ENCODE measurements around the gene NRG3.

The NRG3 gene

GRCh38 chr10:82394122-82394521 is 519.1 kb downstream of the NRG3 start:
- DNase-seq (ENCODE audit: low read depth), result no peak

GRCh38 chr10:82394987-82395386 is 520.0 kb downstream of the NRG3 start:
- DNase-seq (ENCODE audit: low read depth), result no peak

GRCh38 chr10:82396886-82397285 is 521.9 kb downstream of the NRG3 start:
- no peak for DNase-seq (ENCODE audit: low read depth)

- DNase-seq (ENCODE audit: low read depth), result no peak
These were observed 522.9 kb downstream of the NRG3 start for GRCh38 chr10:82397854-82398253.

- DNase-seq (ENCODE audit: low read depth), result no peak
These were observed 524.9 kb downstream of the NRG3 start for GRCh38 chr10:82399850-82400249.

GRCh38 chr10:82400841-82401240 is 525.8 kb downstream of the NRG3 start:
- DNase-seq (ENCODE audit: low read depth), result no peak

GRCh38 chr10:82402906-82403401 is 528.0 kb downstream of the NRG3 start:
- no peak for DNase-seq (ENCODE audit: low read depth)

- no peak for DNase-seq (ENCODE audit: low read depth)
These were observed 534.7 kb downstream of the NRG3 start for GRCh38 chr10:82409671-82410070.

- DNase-seq (ENCODE audit: low read depth), result no peak
These were observed 536.4 kb downstream of the NRG3 start for GRCh38 chr10:82411416-82411815.

GRCh38 chr10:82420001-82420400 is 545.0 kb downstream of the NRG3 start:
- DNase-seq (ENCODE audit: low read depth), result no peak

GRCh38 chr10:82429302-82429701 is 554.3 kb downstream of the NRG3 start:
- DNase-seq (ENCODE audit: low read depth), result no peak

GRCh38 chr10:82438277-82438676 is 563.3 kb downstream of the NRG3 start:
- DNase-seq (ENCODE audit: low read depth), result no peak

GRCh38 chr10:82440775-82441174 is 565.8 kb downstream of the NRG3 start:
- DNase-seq (ENCODE audit: low read depth), result no peak

- no peak for DNase-seq (ENCODE audit: low read depth)
These were observed 577.1 kb downstream of the NRG3 start for GRCh38 chr10:82452046-82452445.

- no peak for DNase-seq (ENCODE audit: low read depth)
These were observed 577.7 kb downstream of the NRG3 start for GRCh38 chr10:82452676-82453075.

- DNase-seq (ENCODE audit: low read depth), result no peak
These were observed 578.8 kb downstream of the NRG3 start for GRCh38 chr10:82453678-82454293.

- DNase-seq (ENCODE audit: low read depth), result no peak
These were observed 588.0 kb downstream of the NRG3 start for GRCh38 chr10:82462910-82463551.

GRCh38 chr10:82463614-82464013 is 588.6 kb downstream of the NRG3 start:
- DNase-seq (ENCODE audit: low read depth), result no peak

GRCh38 chr10:82464191-82464818 is 589.3 kb downstream of the NRG3 start:
- DNase-seq (ENCODE audit: low read depth), result no peak

- DNase-seq (ENCODE audit: low read depth), result no peak
These were observed 590.0 kb downstream of the NRG3 start for GRCh38 chr10:82464966-82465365.

- no peak for DNase-seq (ENCODE audit: low read depth)
These were observed 593.5 kb downstream of the NRG3 start for GRCh38 chr10:82468453-82468852.

GRCh38 chr10:82472406-82473335 is 597.7 kb downstream of the NRG3 start:
- DNase-seq (ENCODE audit: low read depth), result no peak

Data from CMK (cell line).